T follicular helper cell (primary cell): ENCODE measurements around the gene RNF7.
"Not testable (repeated sequence)": the region's sequence is repeated elsewhere in the genome, so short reads cannot be mapped to it uniquely, and the experiment has no call there.

Experiments
- DNase-seq: peaks from one replicate; pipeline ENCODE4 v3.0.0-alpha.2; 2020; ENCODE audit warnings: low read depth

RNF7 gene

GRCh38 chr3:141782386-141782932 lies 44.4 kb downstream of the RNF7 start:
- no peak for DNase-seq

- no peak for DNase-seq
Measured at GRCh38 chr3:141783632-141784031, 45.5 kb downstream of the RNF7 start.

- no peak for DNase-seq
Measured at GRCh38 chr3:141784096-141784495, 46.0 kb downstream of the RNF7 start.

- DNase-seq, result no peak
Measured at GRCh38 chr3:141784531-141784930, 46.4 kb downstream of the RNF7 start.

- DNase-seq, result no peak
Measured at GRCh38 chr3:141788149-141788548, 50.1 kb downstream of the RNF7 start.

- not testable (repeated sequence) for DNase-seq
Measured at GRCh38 chr3:141788750-141789149, 50.7 kb downstream of the RNF7 start.

GRCh38 chr3:141789281-141789680 lies 51.2 kb downstream of the RNF7 start:
- DNase-seq, result no peak

GRCh38 chr3:141790171-141790570 lies 52.1 kb downstream of the RNF7 start:
- no peak for DNase-seq

- DNase-seq, result no peak
Measured at GRCh38 chr3:141792495-141792894, 54.4 kb downstream of the RNF7 start.

GRCh38 chr3:141793476-141794260 lies 55.6 kb downstream of the RNF7 start:
- no peak for DNase-seq

GRCh38 chr3:141795276-141795675 lies 57.2 kb downstream of the RNF7 start:
- no peak for DNase-seq

- no peak for DNase-seq
Measured at GRCh38 chr3:141795741-141796080, 57.6 kb downstream of the RNF7 start.

GRCh38 chr3:141796081-141796888 lies 58.2 kb downstream of the RNF7 start:
- peak; percentile 42 for DNase-seq
